T-helper 2 cell (primary cell): ENCODE results near the gene GNL1.
"Not testable (repeated sequence)": the region's sequence is repeated elsewhere in the genome, so short reads cannot be mapped to it uniquely, and the experiment has no call there.

Source experiments
- DNase-seq, 5 experiments: peaks; one replicate each; pipeline versions ENCODE4 v3.0.0 to v3.0.0-alpha.2; 2012 to 2022

The GNL1 gene

GRCh38 chr6:30495060-30495459 lies 61.2 kb downstream of the GNL1 start:
- DNase-seq: not testable (repeated sequence)

- peak in 1 of 5 experiments; percentile 30 for DNase-seq
Measured at GRCh38 chr6:30494291-30494861, 61.9 kb downstream of the GNL1 start.

- DNase-seq: peak in 2 of 5 experiments; percentile 30 to 59
Measured at GRCh38 chr6:30493643-30494250, 62.5 kb downstream of the GNL1 start.

GRCh38 chr6:30491991-30492952 lies 64.0 kb downstream of the GNL1 start:
- peak in 2 of 5 experiments; percentile 7 to 58 for DNase-seq
